HG02973 (cell line): ENCODE data around the gene GPATCH11.

Experiments used
- ATAC-seq: cut with Tn5 transposase; IDR thresholded peaks from one replicate; pipeline ENCODE4 v1.9.1; 2021; ENCODE audit warnings: moderate library complexity; ENCODE audit not compliant: unreplicated experiment

Gene GPATCH11

DNA sequence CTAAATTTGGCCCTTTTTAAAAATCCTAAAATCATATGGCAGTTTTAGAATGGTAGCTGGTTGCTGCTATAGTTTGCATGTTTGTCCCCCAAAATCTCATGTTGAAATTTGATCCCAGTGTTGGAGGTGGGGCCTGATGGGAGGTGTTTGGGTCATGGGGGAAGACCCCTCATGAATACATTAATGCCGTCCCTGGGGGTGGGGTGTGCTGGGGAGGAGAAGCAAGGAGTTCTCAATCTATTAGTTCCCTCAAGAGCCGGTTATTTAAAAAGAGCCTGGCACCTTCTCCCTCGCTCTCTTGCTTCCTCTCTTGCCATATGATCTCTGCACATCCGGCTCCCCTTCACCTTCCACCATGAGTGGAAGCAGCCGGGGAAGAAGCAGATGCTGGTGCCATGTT lies 20.8 kb downstream of the GPATCH11 start:
- no peak for ATAC-seq

DNA sequence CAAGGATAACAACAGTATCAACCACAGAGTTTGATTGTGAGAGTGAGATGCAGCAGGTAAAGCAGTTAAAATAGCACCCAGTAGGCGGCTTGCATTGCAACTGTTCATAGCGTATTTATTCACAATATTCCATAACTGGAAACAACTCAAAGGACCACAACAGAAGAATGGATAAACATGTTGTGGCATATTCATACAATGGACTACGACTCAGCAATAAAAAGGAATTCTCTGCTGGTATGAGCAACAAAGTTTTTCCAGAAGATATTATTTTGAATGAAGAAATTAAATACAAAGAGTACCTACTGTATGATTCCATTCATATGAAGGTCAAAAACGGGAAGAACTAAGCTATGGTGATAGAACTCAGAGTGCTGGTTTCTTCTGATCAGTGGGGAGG lies 25.2 kb downstream of the GPATCH11 start:
- no peak for ATAC-seq

DNA sequence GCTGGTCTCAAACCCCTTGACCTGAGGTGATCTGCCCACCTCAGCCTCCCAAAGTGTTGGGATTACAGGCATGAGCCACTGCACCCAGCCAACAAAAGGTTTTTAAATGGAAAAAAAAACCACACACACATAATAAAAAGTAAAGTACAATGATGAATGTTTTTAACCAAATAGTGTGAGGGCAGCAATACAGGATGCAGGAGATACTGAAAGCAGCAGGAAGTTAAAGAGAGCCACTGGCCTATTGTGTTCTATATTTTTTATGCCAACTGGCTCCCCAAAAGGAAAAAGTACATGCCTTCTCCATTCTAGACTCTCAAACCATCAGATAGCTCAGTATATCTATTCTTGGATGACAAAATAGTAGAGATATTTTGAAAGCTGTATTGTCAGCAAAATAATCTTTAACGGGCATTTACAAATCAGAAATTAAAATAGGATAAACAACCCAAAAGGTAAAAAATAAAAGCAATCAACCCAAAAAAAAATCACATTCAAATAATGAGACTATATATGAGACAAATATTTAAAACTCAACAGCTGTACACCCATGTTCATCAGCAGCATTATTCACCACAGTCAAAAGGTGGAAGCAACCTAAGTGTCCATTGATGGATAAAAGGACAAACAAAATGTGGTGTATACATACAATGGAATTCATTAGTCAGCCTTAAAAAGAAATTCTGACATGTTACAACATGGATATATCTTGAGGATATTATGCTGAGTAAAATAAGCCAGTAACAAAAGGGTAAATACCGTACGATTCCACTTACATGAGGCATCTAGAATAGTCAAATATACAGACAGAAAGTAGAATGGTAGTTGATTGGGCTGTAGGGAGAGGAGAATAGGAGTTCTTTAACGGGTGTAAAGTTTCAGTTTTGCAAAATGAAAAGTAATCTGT lies 26.2 kb downstream of the GPATCH11 start:
- ATAC-seq = no peak

DNA sequence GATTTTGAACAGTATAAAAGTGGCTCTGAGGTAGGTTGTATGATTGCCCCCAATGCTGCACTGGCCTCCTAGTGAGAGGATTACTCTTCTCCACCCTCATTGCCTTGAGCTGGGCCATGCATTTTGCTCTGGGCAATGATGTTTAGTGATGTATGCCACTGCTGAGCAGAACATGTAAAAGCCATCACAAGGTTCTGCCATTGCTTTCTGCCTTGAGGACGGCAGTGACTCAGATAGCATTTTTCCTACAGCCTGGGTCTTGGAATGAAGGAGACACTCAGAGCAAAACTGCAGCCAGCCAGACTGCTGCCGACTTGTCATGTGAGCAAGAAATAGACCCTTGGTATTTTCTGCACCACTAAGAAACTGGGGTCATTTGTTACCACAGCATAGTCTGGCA lies 27.6 kb downstream of the GPATCH11 start:
- no peak for ATAC-seq

DNA sequence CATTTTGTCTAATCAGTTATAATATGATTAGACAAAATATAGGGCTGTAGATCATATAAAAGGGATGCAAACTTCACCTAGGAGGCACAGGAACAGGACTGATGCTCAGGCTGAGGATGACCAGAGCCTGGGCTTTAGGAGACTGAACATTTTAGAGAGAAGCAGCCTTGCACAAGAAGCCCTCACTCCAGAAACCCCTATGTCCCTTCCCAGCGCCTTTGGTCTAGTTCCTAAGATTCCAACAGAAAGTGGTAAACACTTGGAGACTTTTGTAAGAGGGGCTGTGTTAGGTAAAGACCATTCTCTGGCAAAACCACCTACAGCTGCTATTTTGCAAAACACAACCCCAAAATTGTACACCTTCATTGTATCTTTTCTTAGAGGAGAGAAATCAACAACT lies 33.2 kb downstream of the GPATCH11 start:
- no peak for ATAC-seq

DNA sequence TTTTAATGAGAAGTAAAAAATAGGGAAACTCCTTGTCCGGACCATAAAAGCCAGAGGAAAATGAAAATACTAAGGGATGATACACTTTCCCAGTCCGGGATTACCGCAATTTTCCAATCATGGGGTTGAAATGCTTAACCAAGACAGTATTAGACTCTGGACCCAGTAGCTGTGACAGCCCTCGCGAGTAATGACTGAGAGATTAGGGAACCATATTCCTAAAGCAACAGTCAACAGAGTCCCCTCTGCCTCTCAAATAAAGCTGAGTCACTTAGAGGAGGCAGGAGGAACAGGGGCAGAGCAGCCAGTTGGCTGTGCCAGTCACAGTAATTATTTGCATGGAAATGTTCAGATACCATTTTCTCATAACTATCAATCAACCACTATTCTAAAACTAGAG lies 34.8 kb downstream of the GPATCH11 start:
- ATAC-seq = no peak

DNA sequence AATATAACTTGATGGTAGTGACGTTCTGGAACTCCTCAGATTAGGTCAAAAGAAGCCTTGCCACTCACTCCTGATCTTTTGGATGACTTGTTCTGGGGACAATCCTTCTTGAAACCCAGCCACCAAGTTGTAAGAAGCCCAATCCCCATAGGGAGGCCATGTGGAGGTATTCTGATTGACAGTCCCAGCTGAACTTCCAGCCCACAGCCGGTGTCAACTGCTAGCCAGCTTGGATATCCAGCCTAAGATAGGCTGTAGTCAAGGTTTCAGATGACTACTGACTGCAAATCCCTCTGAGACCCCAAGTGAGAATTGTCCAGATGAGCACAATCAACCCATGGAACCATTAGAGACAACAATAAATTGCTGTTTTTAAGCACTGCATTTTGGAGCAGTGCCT lies 41.1 kb downstream of the GPATCH11 start:
- ATAC-seq = no peak

DNA sequence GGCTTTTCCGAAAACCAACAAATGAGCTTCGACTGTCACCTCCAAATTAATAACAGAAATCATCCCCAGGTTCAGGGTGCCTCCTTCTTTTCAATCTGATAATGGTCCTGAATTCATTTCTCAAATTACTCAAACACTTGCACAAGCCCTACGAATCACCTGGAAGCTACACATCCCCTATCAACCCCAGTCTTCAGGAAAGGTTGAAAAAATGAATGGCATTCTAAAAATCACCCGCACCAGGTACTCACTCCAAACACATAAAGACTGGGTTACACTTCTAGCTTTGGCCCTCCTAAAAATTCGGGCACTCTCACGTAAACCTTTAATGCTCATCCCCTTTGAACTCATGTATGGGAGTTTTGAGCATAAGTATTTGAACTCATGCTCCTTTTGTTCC lies 48.6 kb downstream of the GPATCH11 start:
- ATAC-seq = no peak

DNA sequence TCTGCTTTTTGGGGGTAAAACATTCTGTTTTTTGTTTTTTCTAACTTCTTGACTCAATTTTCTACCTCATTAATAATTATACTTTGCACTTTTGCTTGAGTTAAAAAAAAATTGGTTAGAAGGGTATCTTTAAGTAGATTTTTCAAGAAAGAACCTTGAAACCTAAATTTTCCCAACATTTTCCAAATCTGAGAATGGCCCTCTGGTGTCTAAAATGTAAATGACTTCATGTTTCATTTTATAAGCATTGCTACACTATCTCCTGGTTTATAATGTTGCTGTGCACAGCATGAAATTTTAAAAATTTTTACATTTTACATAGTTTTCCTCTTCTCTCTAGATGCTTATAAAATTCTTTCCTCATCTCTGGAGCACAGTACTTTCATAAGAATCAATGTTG lies 58.2 kb downstream of the GPATCH11 start:
- no peak for ATAC-seq

DNA sequence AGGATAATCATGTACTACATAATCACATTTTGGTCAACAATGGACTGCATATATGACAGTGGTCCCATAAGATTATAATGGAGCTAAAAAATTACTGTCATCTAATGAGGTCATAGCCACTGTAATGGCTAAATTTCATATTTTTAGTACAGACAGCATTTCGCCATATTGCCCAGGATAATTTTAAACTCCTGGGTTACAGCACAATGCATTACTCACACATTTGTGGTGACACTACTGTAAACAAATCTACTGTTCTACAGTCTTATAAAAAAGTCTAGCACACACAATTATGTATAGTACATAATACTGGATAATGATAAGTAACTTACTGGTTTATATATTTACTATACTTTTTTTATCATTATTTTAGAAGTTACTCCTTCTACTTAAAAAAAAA lies 59.7 kb downstream of the GPATCH11 start:
- no peak for ATAC-seq

DNA sequence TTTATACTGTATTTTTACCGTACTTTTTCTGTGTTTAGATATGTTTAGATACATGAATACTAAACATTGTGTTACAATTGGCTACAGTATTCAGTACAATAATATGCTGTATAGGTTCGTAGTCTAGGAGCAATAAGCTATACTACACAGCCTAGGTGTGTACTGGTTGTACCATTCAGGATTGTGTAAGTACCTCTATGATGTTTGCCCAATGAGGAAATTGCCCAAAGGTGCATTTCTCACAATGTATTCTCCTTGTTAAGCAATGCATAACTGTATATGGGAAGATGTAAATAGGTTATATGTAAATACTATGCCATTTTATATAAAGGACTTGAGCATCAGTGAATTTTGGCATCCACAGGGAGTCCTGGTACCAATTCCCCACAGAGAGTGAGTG lies 61.7 kb downstream of the GPATCH11 start:
- ATAC-seq = no peak

DNA sequence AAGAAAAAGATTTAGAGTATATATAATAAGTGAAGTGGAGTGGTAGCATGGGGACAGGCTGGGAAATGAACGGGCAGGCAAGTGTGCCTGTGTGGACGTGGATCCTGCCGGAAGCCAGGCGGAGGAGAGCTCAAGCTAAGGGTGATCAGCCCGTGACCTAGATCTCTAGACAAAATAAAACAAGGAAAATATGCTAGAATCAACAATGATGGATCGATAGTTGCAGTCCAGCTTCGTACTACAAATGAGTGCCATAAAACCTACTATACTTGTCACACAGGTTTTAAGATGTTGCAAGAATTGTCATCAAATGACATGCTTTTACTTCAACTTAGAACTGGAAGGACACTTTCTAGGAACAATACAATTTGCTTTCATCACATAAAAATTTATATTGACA lies 64.0 kb downstream of the GPATCH11 start:
- ATAC-seq = no peak
